ENCODE measurements around the gene TNRC18.
"Not testable (repeated sequence)": the region's sequence is repeated elsewhere in the genome, so short reads cannot be mapped to it uniquely, and the experiment has no call there.

Gene TNRC18

GRCh38 chr7:5472432-5473315 is 49.0 kb upstream of the TNRC18 start (continued):
- TF ChIP-seq, protein P1, sequence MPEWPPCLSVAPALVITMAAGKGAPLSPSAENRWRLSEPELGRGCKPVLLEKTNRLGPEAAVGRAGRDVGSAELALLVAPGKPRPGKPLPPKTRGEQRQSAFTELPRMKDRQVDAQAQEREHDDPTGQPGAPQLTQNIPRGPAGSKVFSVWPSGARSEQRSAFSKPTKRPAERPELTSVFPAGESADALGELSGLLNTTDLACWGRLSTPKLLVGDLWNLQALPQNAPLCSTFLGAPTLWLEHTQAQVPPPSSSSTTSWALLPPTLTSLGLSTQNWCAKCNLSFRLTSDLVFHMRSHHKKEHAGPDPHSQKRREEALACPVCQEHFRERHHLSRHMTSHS (tag by site-specific recombination; IDR thresholded peaks at IDR 0.05): no peak
- TF ChIP-seq ZNF530 (tag by site-specific recombination; IDR thresholded peaks at IDR 0.05; ENCODE audit: low read depth) (no peak), ZNF23 (tag by site-specific recombination; IDR thresholded peaks at IDR 0.05; ENCODE audit: borderline replicate concordance) (no peak), ZNF362 (tag by site-specific recombination; IDR thresholded peaks at IDR 0.05) (no peak), ZSCAN4 (tag by site-specific recombination; IDR thresholded peaks at IDR 0.05) (no peak), PRDM2 (tag by site-specific recombination; IDR thresholded peaks at IDR 0.05; ENCODE audit: borderline replicate concordance) (no peak), ZNF837 (tag by site-specific recombination; IDR thresholded peaks at IDR 0.05) (no peak)

- POLR2A ChIA-PET; H3K4me3 ChIP-seq (ENCODE audit: low read depth, low read length); H3K36me3 ChIP-seq (ENCODE audit: control insufficient read depth in 2 of 2, insufficient read depth in 1 of 2, low read length in 2 of 2); H3K27ac ChIP-seq (ENCODE audit: extremely low read depth, low read depth, low read length); H3K9me3 ChIP-seq (ENCODE audit: control insufficient read depth, insufficient read depth, low read depth, low read length); H3K4me1 ChIP-seq (ENCODE audit: control insufficient read depth, insufficient read depth, low read length): not testable (repeated sequence)
- CTCF ChIA-PET: interaction anchor here (0.7 kb wide), 1 partner anchor 187 kb away, joined by 4 read pairs; no protein-coding TSS in a partner anchor
Observed at GRCh38 chr7:5471623-5472022, 48.0 kb upstream of the TNRC18 start.

DNA sequence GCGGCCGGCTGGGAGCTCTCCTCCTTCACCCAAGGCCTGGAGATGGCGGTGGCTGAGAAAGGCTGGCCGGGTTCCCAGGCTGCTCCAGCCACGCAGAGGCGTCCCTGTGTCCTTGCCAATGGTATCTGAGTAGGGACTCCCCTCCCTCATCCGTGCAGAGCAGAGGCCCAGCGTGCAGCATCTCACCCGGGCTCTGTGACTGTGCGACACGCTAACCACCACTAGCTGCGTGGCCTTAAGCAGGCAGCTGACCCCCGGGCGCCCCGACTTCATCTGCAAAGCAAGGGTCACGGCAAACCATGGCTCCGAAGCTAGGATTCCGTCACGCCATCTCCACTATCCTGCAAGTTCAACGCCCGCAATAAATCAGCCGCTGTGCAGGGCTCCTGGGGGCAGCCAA is 47.2 kb upstream of the TNRC18 start:
- Histone ChIP-seq H3K4me1 (ENCODE audit: control insufficient read depth, insufficient read depth, low read length) (no peaks in the 10 kb centered on the region), H3K9me3 (ENCODE audit: control insufficient read depth, insufficient read depth, low read depth, low read length) (no peaks in the 10 kb centered on the region), H3K36me3 (ENCODE audit: control insufficient read depth in 2 of 2, insufficient read depth in 1 of 2, low read length in 2 of 2) (no peaks in the 10 kb centered on the region), H3K27ac (ENCODE audit: extremely low read depth, low read depth, low read length) (no peak overlapping the region), H3K4me3 (ENCODE audit: low read depth, low read length) (no peak overlapping the region)
- CTCF ChIA-PET: interaction anchor here (0.6 to 0.7 kb wide), 3 partner anchors 21 to 186 kb away, joined by 3 to 4 read pairs (median 3); no protein-coding TSS in a partner anchor
- POLR2A ChIA-PET: interaction anchor here (0.7 kb wide), 1 partner anchor 40 kb away, joined by 4 read pairs; no protein-coding TSS in a partner anchor
- TF ChIP-seq ZNF837 (tag by site-specific recombination; IDR thresholded peaks at IDR 0.05): no peak
- TF ChIP-seq MYNN (tag by site-specific recombination; IDR thresholded peaks at IDR 0.05; ENCODE audit: borderline replicate concordance): no peak
- no peak for TF ChIP-seq ZNF37A (tag by site-specific recombination; IDR thresholded peaks at IDR 0.05)
- TF ChIP-seq ZNF366 (tag by site-specific recombination; conservative IDR thresholded peaks at IDR 0.05): no peak
- TF ChIP-seq ZNF324 (tag by site-specific recombination; IDR thresholded peaks at IDR 0.05): no peak
- TF ChIP-seq PRDM10 (tag by site-specific recombination; IDR thresholded peaks at IDR 0.05): no peak
- TF ChIP-seq ZNF501 (tag by site-specific recombination; IDR thresholded peaks at IDR 0.05): no peak
- no peak for TF ChIP-seq ZNF580 (tag by site-specific recombination; IDR thresholded peaks at IDR 0.05)
- TF ChIP-seq ZNF624 (tag by site-specific recombination; IDR thresholded peaks at IDR 0.05): no peak
- no peak for TF ChIP-seq ZNF529 (tag by site-specific recombination; IDR thresholded peaks at IDR 0.05; ENCODE audit: insufficient replicate concordance)

All from HEK293 (cell line).